Activated CD8-positive, alpha-beta memory T cell treated with anti-CD3 and anti-CD28 coated beads for 36 hours (primary cell): Measurements from ENCODE around the gene HSP90B1. TPM values are rescaled to one million over a fixed set of nuclear protein-coding genes. Genes with fewer than 3 reads are reported as not detected.

Experiments
- CTCF ChIA-PET: fragments of 350-600 bp; sonication (Branson Sonifier 250); formaldehyde crosslinking; loops from one replicate; lab custom pipeline; 2021; ENCODE audit warnings: antibody characterized with exemption; lab: Charles Lee
- POLR2A ChIA-PET: fragments of 350-600 bp; sonication (Branson Sonifier 250); formaldehyde crosslinking; loops from one replicate; lab custom pipeline; 2021; ENCODE audit warnings: antibody characterized with exemption; lab: Charles Lee
- total RNA-seq, 2 experiments: library from RNA; stranded (reverse); gene quantifications; one replicate each; pipeline ENCODE4 v1.2.3, GENCODE V29; 2021

The HSP90B1 gene
- 100 to 1,000 TPM; 502 to 514 TPM for total RNA-seq

GRCh38 chr12:103930034-103930786 is at the start of gene HSP90B1:
Gene HSP90B1, plus strand, starts transcription at chr12:103930410. Its CDS starts 106 bp downstream, at chr12:103930516.
- POLR2A ChIA-PET: interaction anchor here (0.6 to 4.6 kb wide), 10 partner anchors 10 to 212 kb away, joined by 3 to 33 read pairs (median 4); partner anchors contain the start of genes HCFC2, NFYB, NT5DC3 and TDG
- CTCF ChIA-PET: interaction anchor here (1.0 to 1.8 kb wide), 4 partner anchors 27 to 208 kb away, joined by 3 to 7 read pairs (median 4); partner anchors contain the start of genes NFYB and TDG

DNA sequence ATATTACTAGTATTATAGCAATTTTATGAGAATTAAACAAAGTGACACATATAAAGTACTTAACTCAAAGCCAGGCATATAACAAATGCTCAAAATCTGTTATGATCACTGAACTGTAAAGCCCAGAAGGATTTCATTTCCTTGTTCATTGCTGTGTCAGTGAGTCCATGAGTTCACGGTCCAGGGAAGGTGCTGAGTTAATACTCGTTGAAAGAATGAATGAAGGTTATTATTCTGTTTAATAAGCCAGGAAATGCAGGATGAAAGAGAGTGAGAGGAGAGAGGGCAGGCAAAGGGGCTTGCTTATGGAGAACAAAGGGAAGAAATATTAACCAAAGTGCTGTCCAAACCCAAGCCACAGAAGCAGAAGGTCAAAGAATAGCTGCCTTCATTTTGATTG is 48.9 kb upstream of the HSP90B1 start:
- POLR2A ChIA-PET: no interaction called here
- CTCF ChIA-PET: interaction anchor here (1.8 kb wide), 1 partner anchor 228 kb away, joined by 4 read pairs; no protein-coding TSS in a partner anchor

GRCh38 chr12:103882861-103883596 is 47.2 kb upstream of the HSP90B1 start:
- POLR2A ChIA-PET: no interaction called here
- CTCF ChIA-PET: no interaction called here

GRCh38 chr12:103883908-103884307 is 46.3 kb upstream of the HSP90B1 start:
- CTCF ChIA-PET: interaction anchor here (0.5 kb wide), 1 partner anchor 329 kb away, joined by 4 read pairs; no protein-coding TSS in a partner anchor
- POLR2A ChIA-PET: no interaction called here

- ChIA-PET CTCF (interaction anchor here (0.5 kb wide), 1 partner anchor 329 kb away, joined by 4 read pairs; no protein-coding TSS in a partner anchor), POLR2A (no interaction called here)
Measured at GRCh38 chr12:103884316-103884715, 45.9 kb upstream of the HSP90B1 start.

DNA sequence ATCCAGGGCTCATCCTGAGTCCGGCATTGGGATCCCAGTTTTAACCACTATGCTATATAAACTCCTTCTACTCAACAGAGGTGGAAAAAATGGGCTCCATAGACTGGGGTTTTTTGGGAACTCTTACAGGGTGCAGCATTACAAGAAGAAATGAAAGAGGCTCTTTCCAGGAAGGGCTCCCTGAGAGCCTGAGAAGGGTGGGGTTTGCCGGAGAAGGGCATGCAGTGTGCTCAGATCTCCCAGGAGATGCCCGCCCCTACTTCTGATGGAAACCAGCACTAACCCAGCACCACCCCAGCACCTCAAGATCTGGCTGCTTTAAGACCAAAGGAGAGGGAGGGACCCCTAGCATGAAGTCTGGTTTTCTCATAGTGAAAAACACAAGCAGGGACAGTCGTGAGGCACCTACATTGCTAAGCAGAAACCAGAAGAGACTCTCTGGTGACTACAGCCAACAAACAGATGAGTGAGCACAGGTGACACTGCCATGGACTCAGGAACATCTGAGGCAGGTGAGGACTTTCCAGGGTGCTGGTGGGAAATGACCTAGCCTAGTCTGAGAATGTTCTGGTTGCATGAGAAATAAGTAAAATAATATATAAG is 43.9 kb upstream of the HSP90B1 start:
- ChIA-PET POLR2A (no interaction called here), CTCF (no interaction called here)

GRCh38 chr12:103887738-103888137 is 42.5 kb upstream of the HSP90B1 start:
- ChIA-PET POLR2A (interaction anchor here (1.1 kb wide), 1 partner anchor 42 kb away, joined by 7 read pairs; no protein-coding TSS in a partner anchor), CTCF (no interaction called here)

DNA sequence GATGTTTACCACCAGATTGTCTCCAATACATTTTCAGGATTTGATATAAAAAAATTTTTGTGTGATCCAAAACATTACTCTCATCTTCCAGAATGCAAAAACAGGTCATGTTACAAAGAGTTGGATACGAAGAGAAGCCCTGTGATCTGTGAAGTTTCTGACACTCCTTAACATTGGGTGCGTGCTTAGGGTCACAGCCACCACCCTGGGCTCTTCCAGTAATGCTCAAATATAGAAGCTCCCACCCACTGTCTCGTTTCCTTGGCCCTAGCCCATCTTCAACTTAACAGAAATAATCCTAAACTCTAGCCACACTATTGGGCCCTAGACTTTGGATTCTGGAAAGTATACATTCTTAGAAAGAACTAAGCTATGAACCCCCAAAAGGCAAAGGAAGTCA is 32.9 kb upstream of the HSP90B1 start:
- ChIA-PET CTCF (no interaction called here), POLR2A (no interaction called here)

GRCh38 chr12:103901518-103902173 is 28.6 kb upstream of the HSP90B1 start:
- CTCF ChIA-PET: interaction anchor here (0.5 kb wide), 1 partner anchor 211 kb away, joined by 4 read pairs; no protein-coding TSS in a partner anchor

GRCh38 chr12:103903993-103904392 is 26.2 kb upstream of the HSP90B1 start:
- POLR2A ChIA-PET: no interaction called here

More at GRCh38 chr12:103901518-103902173, 28.6 kb upstream of the HSP90B1 start:
- POLR2A ChIA-PET: interaction anchor here (0.9 kb wide), 1 partner anchor 27 kb away, joined by 5 read pairs; no protein-coding TSS in a partner anchor

DNA sequence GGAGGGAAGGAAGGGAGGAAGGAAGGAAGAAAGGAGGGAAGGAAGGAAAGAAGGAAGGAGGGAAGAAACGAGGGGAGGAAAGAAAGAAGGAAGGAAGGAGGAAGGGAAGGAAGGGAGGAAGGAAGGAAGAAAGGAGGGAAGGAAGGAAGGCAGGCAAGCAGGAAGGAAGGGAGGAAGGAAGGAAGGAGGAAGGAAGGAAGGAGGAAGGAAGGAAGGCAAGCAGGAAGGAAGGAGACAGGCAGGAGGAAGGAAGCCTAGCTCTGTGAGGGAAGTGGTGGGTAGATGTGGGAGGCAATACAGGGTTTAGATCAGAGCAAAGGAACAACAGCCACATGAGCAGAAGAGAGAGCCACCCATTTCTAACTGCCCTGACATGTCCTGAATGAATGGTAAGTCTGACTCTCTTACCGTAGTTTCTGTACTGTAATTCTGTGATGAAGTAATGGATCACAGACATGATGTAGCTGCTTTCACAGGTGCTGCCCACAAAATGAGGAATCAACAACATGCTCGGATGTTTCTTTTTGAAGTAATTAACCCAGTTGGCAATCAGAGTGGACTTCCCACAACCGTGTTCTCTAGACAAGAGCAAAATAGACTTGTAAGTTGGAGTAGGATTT is 24.4 kb upstream of the HSP90B1 start:
- ChIA-PET CTCF (no interaction called here), POLR2A (no interaction called here)

More at GRCh38 chr12:103903993-103904392, 26.2 kb upstream of the HSP90B1 start:
- CTCF ChIA-PET: no interaction called here

DNA sequence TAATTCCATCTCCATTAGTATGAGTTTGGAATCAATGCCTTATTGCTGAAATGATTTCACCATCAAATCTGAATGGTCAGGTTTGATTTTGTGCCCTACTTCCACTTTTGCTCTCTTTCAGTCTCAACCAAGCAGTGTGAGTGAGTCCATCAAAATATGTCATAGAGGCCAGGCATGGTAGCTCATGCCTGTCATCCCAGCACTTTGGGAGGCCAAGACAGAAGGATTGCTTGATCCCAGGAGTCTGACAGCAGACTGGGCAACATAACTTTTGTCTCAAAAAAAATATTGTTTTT is 22.0 kb upstream of the HSP90B1 start:
- ChIA-PET CTCF (no interaction called here), POLR2A (interaction anchor here (1.3 kb wide), 1 partner anchor 20 kb away, joined by 3 read pairs; no protein-coding TSS in a partner anchor)

- CTCF ChIA-PET: no interaction called here
- POLR2A ChIA-PET: interaction anchor here (1.3 kb wide), 1 partner anchor 19 kb away, joined by 3 read pairs; no protein-coding TSS in a partner anchor
Measured at GRCh38 chr12:103908877-103909276, 21.3 kb upstream of the HSP90B1 start.

DNA sequence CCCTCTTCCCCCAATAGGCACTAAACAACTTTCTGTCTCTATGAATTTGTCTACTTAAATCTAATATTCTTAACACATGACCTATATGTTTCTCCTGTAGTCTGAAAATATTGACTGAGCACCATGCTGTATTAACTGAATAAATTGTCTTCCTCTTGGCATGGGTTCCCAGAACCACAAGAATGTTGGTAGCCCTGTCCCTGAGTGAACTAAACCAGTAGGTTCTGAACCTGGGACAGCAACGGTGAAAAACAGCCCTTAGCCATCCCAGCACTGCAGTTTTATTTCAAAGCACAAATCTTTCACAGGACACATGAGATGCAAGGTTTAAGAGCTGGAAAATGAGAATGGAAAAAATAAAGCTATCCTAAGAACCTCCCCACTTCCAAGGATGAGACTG is 20.4 kb upstream of the HSP90B1 start:
- ChIA-PET POLR2A (no interaction called here), CTCF (no interaction called here)

- ChIA-PET POLR2A (no interaction called here), CTCF (no interaction called here)
Measured at GRCh38 chr12:103912069-103912468, 18.1 kb upstream of the HSP90B1 start.

DNA sequence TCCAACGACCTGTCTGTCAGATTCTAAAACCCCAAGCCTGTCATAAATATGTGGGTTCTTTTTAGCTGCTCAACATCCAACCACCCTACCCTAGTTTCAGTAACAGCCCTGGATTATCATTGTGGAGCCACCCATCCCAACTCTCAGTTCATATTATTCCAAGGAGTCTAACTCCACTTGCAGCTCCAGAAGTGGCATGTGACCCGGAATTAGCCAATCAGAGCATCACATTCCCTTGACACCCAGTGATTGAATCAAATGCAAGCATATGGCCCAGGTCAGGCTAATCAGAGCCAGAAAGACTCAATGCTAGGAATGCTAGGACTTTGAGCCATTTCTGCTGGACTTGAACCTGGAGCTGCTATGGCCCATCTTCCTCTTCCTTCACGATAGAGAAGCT is 17.1 kb upstream of the HSP90B1 start:
- CTCF ChIA-PET: no interaction called here
- POLR2A ChIA-PET: no interaction called here

- POLR2A ChIA-PET: no interaction called here
- CTCF ChIA-PET: no interaction called here
Measured at GRCh38 chr12:103915306-103915705, 14.9 kb upstream of the HSP90B1 start.

DNA sequence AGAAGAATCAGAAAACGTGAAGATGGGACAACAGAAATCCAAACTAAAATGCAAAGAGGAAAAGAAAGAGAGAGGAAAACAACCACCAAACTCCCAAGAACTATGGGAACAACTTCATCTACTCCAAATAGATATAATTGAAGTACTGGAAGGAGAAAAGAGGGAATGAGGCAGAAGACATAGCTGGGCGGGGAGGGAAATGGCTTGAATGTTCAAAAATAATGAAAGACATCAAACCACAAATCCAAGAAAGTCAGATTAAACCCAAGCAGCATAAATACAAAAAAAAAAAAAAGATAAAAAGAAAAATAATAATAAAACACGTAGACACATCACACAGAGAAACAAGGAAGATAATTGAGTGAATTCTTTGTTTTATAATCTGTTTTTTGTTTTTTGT is 12.3 kb upstream of the HSP90B1 start:
- POLR2A ChIA-PET: no interaction called here
- CTCF ChIA-PET: no interaction called here
